CD8-positive, alpha-beta memory T cell (primary cell): Measurements from ENCODE around the gene HDAC3. TPM values are rescaled to one million over a fixed set of nuclear protein-coding genes. Genes with fewer than 3 reads are reported as not detected.

Experiments
- CTCF ChIA-PET: fragments of 350-600 bp; sonication (Branson Sonifier 250); formaldehyde crosslinking; loops from one replicate; lab custom pipeline; 2021; ENCODE audit warnings: antibody characterized with exemption; lab: Charles Lee
- POLR2A ChIA-PET: fragments of 350-600 bp; sonication (Branson Sonifier 250); formaldehyde crosslinking; loops from one replicate; lab custom pipeline; 2021; ENCODE audit warnings: antibody characterized with exemption; lab: Charles Lee
- DNase-seq, 5 donors: peaks; one replicate each; pipeline versions ENCODE4 v3.0.0 to v3.0.0-alpha.2; 2020 to 2022; ENCODE audit warnings: mixed read lengths in 1 of 5
- H3K27ac ChIP-seq: one replicate; pipeline ENCODE4 v1.7.0; 2013; ENCODE audit warnings: low read depth, mild to moderate bottlenecking, low read length, moderate library complexity
- H3K27me3 ChIP-seq: 2 replicates; pipeline ENCODE4 v1.7.0; 2013; ENCODE audit warnings: low read length, mild to moderate bottlenecking; ENCODE audit not compliant: insufficient read depth, poor library complexity, severe bottlenecking
- H3K36me3 ChIP-seq: 2 replicates; pipeline ENCODE4 v1.7.0; 2013; ENCODE audit warnings: mild to moderate bottlenecking, low read length, moderate library complexity; ENCODE audit not compliant: insufficient read depth
- H3K4me1 ChIP-seq: 2 replicates; pipeline ENCODE4 v1.7.0; 2013; ENCODE audit warnings: mild to moderate bottlenecking, low read length, moderate library complexity; ENCODE audit not compliant: insufficient read depth
- H3K4me3 ChIP-seq: 2 replicates; pipeline ENCODE4 v1.7.0; 2013; ENCODE audit warnings: mild to moderate bottlenecking, low read length
- H3K9me3 ChIP-seq: 2 replicates; pipeline ENCODE4 v1.7.0; 2013; ENCODE audit warnings: mild to moderate bottlenecking, low read length
- H3K27ac Mint-ChIP-seq, 8 donors: one replicate each; pipeline ENCODE4 v1.8.0; 2020 to 2021; ENCODE audit warnings: mixed read lengths in 8 of 8, mild to moderate bottlenecking in 6 of 8, inconsistent platforms in 3 of 8, moderate library complexity in 3 of 8
- H3K27me3 Mint-ChIP-seq, 2 donors: one replicate each; pipeline ENCODE4 v1.8.0; 2020 to 2021; ENCODE audit warnings: mixed read lengths in 2 of 2, mild to moderate bottlenecking in 1 of 2, moderate library complexity in 1 of 2
- H3K36me3 Mint-ChIP-seq, 3 donors: one replicate each; pipeline ENCODE4 v1.8.0; 2020 to 2021; ENCODE audit warnings: mixed read lengths in 3 of 3, inconsistent platforms in 1 of 3, mild to moderate bottlenecking in 1 of 3
- H3K4me1 Mint-ChIP-seq, 3 donors: one replicate each; pipeline ENCODE4 v1.8.0; 2020 to 2021; ENCODE audit warnings: mixed read lengths in 3 of 3, inconsistent platforms in 1 of 3, mild to moderate bottlenecking in 1 of 3
- H3K4me3 Mint-ChIP-seq, 7 donors: one replicate each; pipeline ENCODE4 v1.8.0; 2020 to 2021; ENCODE audit warnings: mixed read lengths in 7 of 7, mild to moderate bottlenecking in 6 of 7, moderate library complexity in 4 of 7, inconsistent platforms in 2 of 7
- H3K9me3 Mint-ChIP-seq, 5 donors: one replicate each; pipeline ENCODE4 v1.8.0; 2020 to 2022; ENCODE audit warnings: mixed read lengths in 5 of 5, mild to moderate bottlenecking in 3 of 5, moderate library complexity in 2 of 5, inconsistent platforms in 1 of 5
- polyA plus RNA-seq: library from polyadenylated mRNA; unstranded; fragments of 300-500 nt; fragmentation: Illumina TruSeq; gene quantifications from one replicate; pipeline ENCODE4 v1.2.3, GENCODE V29; 2021
- total RNA-seq, 2 experiments: library from RNA; stranded (reverse); gene quantifications; one replicate each; pipeline ENCODE4 v1.2.3, GENCODE V29; 2021

Gene HDAC3
- total and polyA plus RNA-seq, 3 experiments from 2014 or later: 74.8 to 92.8 (median 78.6) TPM

- Histone ChIP-seq H3K27ac (no peak overlapping the region), H3K36me3 (no peaks in the 10 kb centered on the region), H3K4me1 (peaks cover 11% of the 10 kb centered on the region), H3K4me3 (no peak overlapping the region), H3K27me3 (no peaks in the 10 kb centered on the region), H3K9me3 (no peaks in the 10 kb centered on the region)
- no peak for DNase-seq
- peaks cover 8 to 12% of the 10 kb centered on the region in 2 donors for H3K27me3 Mint-ChIP-seq
- peaks cover 12 to 21% (median 14%) of the 10 kb centered on the region in 3 donors for H3K4me1 Mint-ChIP-seq
- H3K36me3 Mint-ChIP-seq: peaks cover 0 to 14% (median 12%) of the 10 kb centered on the region in 3 donors
- no peak overlapping the region for H3K4me3 Mint-ChIP-seq
- no peaks in the 10 kb centered on the region for H3K9me3 Mint-ChIP-seq
- POLR2A ChIA-PET: no interaction called here
- CTCF ChIA-PET: interaction anchor here (0.7 to 1.3 kb wide), 2 partner anchors 35 to 64 kb away, joined by 3 read pairs; no protein-coding TSS in a partner anchor
- H3K27ac Mint-ChIP-seq: no peak overlapping the region
These were observed 19.7 kb upstream of the HDAC3 start for GRCh38 chr5:141656396-141656795.

- H3K27ac ChIP-seq: no peak overlapping the region
- no peaks in the 10 kb centered on the region for H3K9me3 Mint-ChIP-seq
- H3K4me1 Mint-ChIP-seq: peaks cover 23 to 29% (median 28%) of the 10 kb centered on the region in 3 donors
- H3K9me3 ChIP-seq: no peaks in the 10 kb centered on the region
- peaks cover 20% of the 10 kb centered on the region for H3K4me1 ChIP-seq
- DNase-seq: no peak
- H3K36me3 ChIP-seq: no peaks in the 10 kb centered on the region
- H3K27me3 Mint-ChIP-seq: peaks cover 8 to 12% of the 10 kb centered on the region in 2 donors
- peak overlapping the region in 1 of 8 donors; percentile 41 for H3K27ac Mint-ChIP-seq
- no peak overlapping the region for H3K4me3 Mint-ChIP-seq
- H3K27me3 ChIP-seq: no peaks in the 10 kb centered on the region
- ChIA-PET CTCF (interaction anchor here (1.8 kb wide), 1 partner anchor 225 kb away, joined by 5 read pairs; no protein-coding TSS in a partner anchor), POLR2A (interaction anchor here (0.7 kb wide), 1 partner anchor 45 kb away, joined by 3 read pairs; no protein-coding TSS in a partner anchor)
- H3K4me3 ChIP-seq: no peak overlapping the region
- peaks cover 0 to 14% (median 14%) of the 10 kb centered on the region in 3 donors for H3K36me3 Mint-ChIP-seq
These were observed 18.4 kb upstream of the HDAC3 start for GRCh38 chr5:141655020-141655419.

- H3K36me3 ChIP-seq: no peaks in the 10 kb centered on the region
- H3K4me1 ChIP-seq: peaks cover 26% of the 10 kb centered on the region
- ChIA-PET POLR2A (interaction anchor here (0.7 to 0.8 kb wide), 2 partner anchors 9 to 46 kb away, joined by 3 to 5 read pairs; no protein-coding TSS in a partner anchor), CTCF (interaction anchor here (1.1 to 2.0 kb wide), 3 partner anchors 10 to 225 kb away, joined by 3 to 6 read pairs (median 5); no protein-coding TSS in a partner anchor)
- Mint-ChIP-seq H3K4me1 (peaks cover 31 to 36% (median 35%) of the 10 kb centered on the region in 3 donors), H3K9me3 (no peaks in the 10 kb centered on the region), H3K4me3 (peak overlapping the region in 1 of 7 donors; percentile 15), H3K27ac (no peak overlapping the region), H3K36me3 (peaks cover 0 to 20% (median 8%) of the 10 kb centered on the region in 3 donors), H3K27me3 (peaks cover 8 to 12% of the 10 kb centered on the region in 2 donors)
- no peaks in the 10 kb centered on the region for H3K9me3 ChIP-seq
- H3K27me3 ChIP-seq: no peaks in the 10 kb centered on the region
- H3K27ac ChIP-seq: no peak overlapping the region
- H3K4me3 ChIP-seq: no peak overlapping the region
- DNase-seq: no peak
These were observed 17.6 kb upstream of the HDAC3 start for GRCh38 chr5:141654298-141654697.

- Mint-ChIP-seq H3K4me3 (peak overlapping the region; percentile 82 to 99 (median 95)), H3K9me3 (no peaks in the 10 kb centered on the region), H3K4me1 (peaks cover 40 to 55% (median 49%) of the 10 kb centered on the region in 3 donors), H3K27ac (peak overlapping the region; percentile 85 to 99 (median 96)), H3K36me3 (peaks cover 2 to 34% (median 6%) of the 10 kb centered on the region in 3 donors), H3K27me3 (peaks cover 0 to 5% of the 10 kb centered on the region in 2 donors)
- ChIA-PET CTCF (interaction anchor here (1.1 to 4.0 kb wide), 9 partner anchors 8 to 227 kb away, joined by 4 to 22 read pairs (median 7); partner anchors contain the start of genes HDAC3, PCDH1 and RELL2), POLR2A (interaction anchor here (0.7 to 5.1 kb wide), 5 partner anchors 14 to 272 kb away, joined by 3 to 46 read pairs (median 11); partner anchors contain the start of genes DELE1, HDAC3 and RELL2)
- DNase-seq: no peak
- Histone ChIP-seq H3K27me3 (no peaks in the 10 kb centered on the region), H3K9me3 (no peaks in the 10 kb centered on the region), H3K27ac (peak overlapping the region; percentile 73), H3K36me3 (no peaks in the 10 kb centered on the region), H3K4me1 (peaks cover 26% of the 10 kb centered on the region), H3K4me3 (peak overlapping the region; percentile 78)
These were observed 15.1 kb upstream of the HDAC3 start for GRCh38 chr5:141651728-141652105.

- H3K36me3 ChIP-seq: no peaks in the 10 kb centered on the region
- H3K27ac Mint-ChIP-seq: peak within 1 kb of the TSS; percentile 85 to 99 (median 96)
- POLR2A ChIA-PET: interaction anchor here (0.7 to 5.1 kb wide), 13 partner anchors 9 to 318 kb away, joined by 3 to 46 read pairs (median 4); partner anchors contain the start of genes DELE1, DIAPH1, HDAC3 and RELL2
These were observed 14.4 kb upstream of the HDAC3 start, which contains the start of gene FCHSD1 for GRCh38 chr5:141650851-141651727. Gene FCHSD1, minus strand, starts transcription at chr5:141651418. Its CDS starts 50 bp downstream, at chr5:141651368.

GRCh38 chr5:141649972-141650371 lies 13.3 kb upstream of the HDAC3 start:
- Histone ChIP-seq H3K36me3 (no peaks in the 10 kb centered on the region), H3K9me3 (no peaks in the 10 kb centered on the region), H3K27me3 (no peaks in the 10 kb centered on the region), H3K4me1 (peaks cover 26% of the 10 kb centered on the region), H3K4me3 (no peak overlapping the region), H3K27ac (no peak overlapping the region)
- DNase-seq: no peak
- Mint-ChIP-seq H3K27me3 (peaks cover 0 to 2% of the 10 kb centered on the region in 2 donors), H3K27ac (peak overlapping the region; percentile 85 to 99 (median 96)), H3K4me3 (peak overlapping the region; percentile 82 to 99 (median 95)), H3K36me3 (peaks cover 2 to 48% (median 3%) of the 10 kb centered on the region in 3 donors), H3K9me3 (no peaks in the 10 kb centered on the region), H3K4me1 (peaks cover 40 to 62% (median 43%) of the 10 kb centered on the region in 3 donors)
- ChIA-PET CTCF (interaction anchor here (1.6 to 4.0 kb wide), 4 partner anchors 9 to 58 kb away, joined by 6 to 22 read pairs (median 16); partner anchors contain the start of genes HDAC3 and RELL2), POLR2A (interaction anchor here (5.1 kb wide), 1 partner anchor 12 kb away, joined by 46 read pairs; the partner anchor contains the start of genes HDAC3 and RELL2)

More at GRCh38 chr5:141650851-141651727, 14.4 kb upstream of the HDAC3 start, which contains the start of gene FCHSD1:
- DNase-seq: peak; percentile 81 to 90 (median 82)
- H3K9me3 Mint-ChIP-seq: no peaks in the 10 kb centered on the region
- H3K4me1 Mint-ChIP-seq: peaks cover 40 to 59% (median 49%) of the 10 kb centered on the region in 3 donors
- Histone ChIP-seq H3K27ac (peak within 1 kb of the TSS; percentile 73), H3K4me1 (peaks cover 26% of the 10 kb centered on the region), H3K4me3 (peak within 1 kb of the TSS; percentile 78), H3K27me3 (no peaks in the 10 kb centered on the region), H3K9me3 (no peaks in the 10 kb centered on the region)
- CTCF ChIA-PET: interaction anchor here (0.7 to 4.0 kb wide), 13 partner anchors 8 to 310 kb away, joined by 3 to 22 read pairs (median 5); partner anchors contain the start of genes HDAC3, PCDH1 and RELL2
- H3K4me3 Mint-ChIP-seq: peak within 1 kb of the TSS; percentile 82 to 99 (median 95)
- H3K27me3 Mint-ChIP-seq: peaks cover 0 to 4% of the 10 kb centered on the region in 2 donors
- peaks cover 2 to 40% (median 2%) of the 10 kb centered on the region in 3 donors for H3K36me3 Mint-ChIP-seq

- H3K4me1 Mint-ChIP-seq: peaks cover 40 to 62% (median 43%) of the 10 kb centered on the region in 3 donors
- H3K4me3 Mint-ChIP-seq: peak overlapping the region in 3 of 7 donors; percentile 62 to 95 (median 94)
- H3K4me3 ChIP-seq: no peak overlapping the region
- CTCF ChIA-PET: interaction anchor here (0.8 to 4.0 kb wide), 3 partner anchors 12 to 85 kb away, joined by 3 to 22 read pairs (median 19); partner anchors contain the start of genes HDAC3 and RELL2
- H3K27me3 Mint-ChIP-seq: peaks cover 0 to 2% of the 10 kb centered on the region in 2 donors
- H3K36me3 Mint-ChIP-seq: peaks cover 2 to 56% (median 4%) of the 10 kb centered on the region in 3 donors
- H3K27me3 ChIP-seq: no peaks in the 10 kb centered on the region
- H3K4me1 ChIP-seq: peaks cover 26% of the 10 kb centered on the region
- POLR2A ChIA-PET: interaction anchor here (5.1 kb wide), 1 partner anchor 12 kb away, joined by 46 read pairs; the partner anchor contains the start of genes HDAC3 and RELL2
- DNase-seq: no peak
- no peaks in the 10 kb centered on the region for H3K9me3 Mint-ChIP-seq
- no peak overlapping the region for H3K27ac ChIP-seq
- H3K36me3 ChIP-seq: no peaks in the 10 kb centered on the region
- peak overlapping the region in 7 of 8 donors; percentile 25 to 96 (median 85) for H3K27ac Mint-ChIP-seq
- H3K9me3 ChIP-seq: no peaks in the 10 kb centered on the region
These were observed 12.5 kb upstream of the HDAC3 start for GRCh38 chr5:141649056-141649688.
